ENCODE results near the gene RAB43. TPM values are rescaled to one million over a fixed set of nuclear protein-coding genes. Genes with fewer than 3 reads are reported as not detected.

The RAB43 gene
- total RNA-seq, 4 donors from 2014 or later = 4.8 to 13.2 (median 8.6) TPM

DNA sequence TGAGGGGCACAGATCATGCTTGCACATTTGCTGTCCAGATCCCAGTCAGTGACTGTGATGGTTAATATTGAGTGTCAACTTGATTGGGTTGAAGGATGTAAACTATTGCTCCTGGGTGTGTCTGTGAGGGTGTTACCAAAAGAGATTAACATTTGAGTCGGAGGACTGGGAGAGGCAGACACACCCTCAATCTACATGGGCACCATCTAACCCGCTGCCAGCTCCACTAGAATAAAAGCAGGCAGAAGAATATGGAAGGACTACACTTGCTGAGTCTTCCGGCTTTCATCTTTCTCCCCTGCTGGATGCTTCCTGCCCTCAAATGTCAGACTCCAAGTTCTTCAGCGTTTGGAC is 55.9 kb downstream of the RAB43 start:
- Histone ChIP-seq H3K27ac (no peak overlapping the region), H3K4me1 (peaks cover 0 to 11% (median 4%) of the 10 kb centered on the region in 4 donors), H3K4me3 (no peak overlapping the region), H3K27me3 (no peaks in the 10 kb centered on the region), H3K36me3 (no peaks in the 10 kb centered on the region), H3K9me3 (no peaks in the 10 kb centered on the region)
- 63 to 80% methylated on average over 4 of the region's 4 CpGs for WGBS, 2 donors
- TF ChIP-seq POLR2A (IDR thresholded peaks at IDR 0.05) = no peak
- TF ChIP-seq EP300 (IDR thresholded peaks at IDR 0.05) = no peak
- TF ChIP-seq CTCF (IDR thresholded peaks at IDR 0.05) = no peak
- DNase-seq (ENCODE audit: low spot score in 2 of 2) = no peak

DNA sequence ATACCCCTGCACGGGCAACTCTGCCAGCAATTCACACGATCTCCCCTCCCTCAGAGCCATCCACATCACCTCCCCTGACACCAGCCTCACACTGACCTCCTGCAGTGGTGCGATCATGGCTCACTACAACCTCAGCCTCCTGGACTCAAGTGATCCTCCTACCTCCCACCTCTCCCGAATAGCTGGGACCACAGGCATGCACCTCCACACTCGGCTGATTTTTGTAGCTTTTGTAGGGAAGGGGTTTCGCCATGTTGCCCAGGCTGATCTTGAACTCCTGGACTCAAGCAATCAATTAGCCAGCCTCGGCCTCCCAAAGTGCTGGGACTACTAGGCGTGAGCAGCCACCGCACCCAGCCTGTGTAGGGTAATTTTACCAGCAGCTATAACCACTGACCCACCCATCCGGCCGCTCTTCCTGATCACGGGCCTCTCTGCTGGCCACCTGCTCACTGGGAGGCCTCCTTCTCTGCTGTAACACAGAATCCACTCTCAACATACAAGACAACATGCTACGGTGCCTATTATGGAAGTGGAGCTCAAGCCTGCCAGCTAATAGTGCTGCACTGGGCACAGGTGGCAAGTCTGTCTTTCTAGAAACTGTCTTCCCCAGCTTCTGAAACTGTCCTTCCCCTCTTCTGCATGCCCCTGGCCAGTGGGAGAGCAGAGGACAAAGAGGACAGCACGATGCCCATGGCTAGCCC is 56.4 kb downstream of the RAB43 start:
- H3K4me1 ChIP-seq = peaks cover 0 to 11% (median 4%) of the 10 kb centered on the region in 4 donors
- no peaks in the 10 kb centered on the region for H3K9me3 ChIP-seq
- 88 to 90% methylated on average over 14 of the region's 14 CpGs for WGBS, 2 donors
- TF ChIP-seq POLR2A (IDR thresholded peaks at IDR 0.05) = no peak
- TF ChIP-seq CTCF (IDR thresholded peaks at IDR 0.05) = no peak
- TF ChIP-seq EP300 (IDR thresholded peaks at IDR 0.05) = no peak
- H3K27ac ChIP-seq = no peak overlapping the region
- H3K27me3 ChIP-seq = no peaks in the 10 kb centered on the region
- H3K4me3 ChIP-seq = no peak overlapping the region
- no peaks in the 10 kb centered on the region for H3K36me3 ChIP-seq
- DNase-seq (ENCODE audit: low spot score in 2 of 2) = no peak

DNA sequence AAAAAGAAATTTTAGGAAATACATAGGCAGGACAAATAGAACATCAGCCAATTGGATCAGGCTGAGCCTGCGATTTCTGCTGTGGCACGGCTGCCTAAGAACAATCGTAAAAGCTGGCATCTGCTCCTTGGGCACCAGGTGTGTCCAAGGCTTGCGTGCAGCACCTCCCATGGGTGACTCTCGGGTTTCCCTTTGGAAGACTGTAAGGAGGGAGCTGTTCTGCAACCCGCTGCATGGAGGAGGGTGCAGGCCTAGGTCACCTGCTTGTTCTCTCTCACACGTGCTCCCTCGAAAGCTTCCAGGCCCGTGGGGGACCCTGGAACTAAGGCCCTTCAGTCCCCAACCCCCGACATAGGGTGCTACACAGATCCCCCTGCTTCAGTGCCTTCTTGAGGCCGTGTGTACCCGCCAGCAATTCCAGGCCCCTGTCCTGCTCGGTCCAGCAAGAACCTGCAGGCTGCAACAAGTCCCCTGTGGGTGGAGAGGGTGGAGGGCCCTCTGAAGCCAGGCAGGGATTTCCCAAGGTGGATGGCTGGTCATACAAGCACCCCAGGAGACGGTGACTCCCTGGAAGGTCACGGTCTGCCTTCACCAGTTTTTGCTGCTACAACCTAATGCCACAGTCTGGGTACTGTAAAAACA is 57.6 kb downstream of the RAB43 start:
- no peak overlapping the region for H3K4me3 ChIP-seq
- DNase-seq (ENCODE audit: low spot score in 2 of 2) = no peak
- no peaks in the 10 kb centered on the region for H3K27me3 ChIP-seq
- H3K4me1 ChIP-seq = peaks cover 0 to 11% (median 4%) of the 10 kb centered on the region in 4 donors
- 88 to 90% methylated on average over 15 of the region's 15 CpGs for WGBS, 2 donors
- TF ChIP-seq POLR2A (IDR thresholded peaks at IDR 0.05) (no peak), CTCF (IDR thresholded peaks at IDR 0.05) (no peak), EP300 (IDR thresholded peaks at IDR 0.05) (no peak)
- no peaks in the 10 kb centered on the region for H3K9me3 ChIP-seq
- H3K27ac ChIP-seq = no peak overlapping the region
- H3K36me3 ChIP-seq = no peaks in the 10 kb centered on the region

DNA sequence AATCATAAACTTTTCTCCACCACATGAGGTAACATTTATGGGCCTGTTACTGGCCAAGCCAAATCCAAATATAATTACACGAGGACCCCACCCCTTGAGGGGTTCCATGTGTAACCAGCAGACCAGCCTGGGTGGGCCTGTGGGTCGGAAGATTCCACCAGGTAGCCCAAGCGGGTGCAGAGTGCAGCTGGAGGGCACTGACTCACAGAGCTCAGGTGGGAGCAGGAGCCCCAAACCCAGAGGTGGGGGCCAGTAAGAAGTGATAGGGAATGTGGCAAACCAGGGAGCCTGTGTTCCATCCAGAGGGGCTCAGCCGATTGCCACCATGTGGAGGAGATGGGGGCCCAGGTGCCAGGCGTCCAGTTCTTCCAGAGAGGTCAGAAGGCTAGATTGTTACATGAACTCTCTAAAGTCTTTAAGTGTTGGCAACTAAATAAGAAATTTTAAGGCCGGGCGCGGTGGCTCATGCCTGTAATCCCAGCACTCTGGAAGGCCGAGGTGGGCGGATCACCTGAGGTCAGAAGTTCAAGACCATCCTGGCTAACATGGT is 58.4 kb downstream of the RAB43 start:
- Histone ChIP-seq H3K36me3 (no peaks in the 10 kb centered on the region), H3K4me3 (no peak overlapping the region), H3K9me3 (no peaks in the 10 kb centered on the region), H3K27ac (no peak overlapping the region), H3K27me3 (no peaks in the 10 kb centered on the region), H3K4me1 (peaks cover 0 to 9% (median 2%) of the 10 kb centered on the region in 4 donors)
- DNase-seq (ENCODE audit: low spot score in 2 of 2) = no peak
- TF ChIP-seq POLR2A (IDR thresholded peaks at IDR 0.05) = no peak
- no peak for TF ChIP-seq EP300 (IDR thresholded peaks at IDR 0.05)
- TF ChIP-seq CTCF (IDR thresholded peaks at IDR 0.05) = no peak
- WGBS, 2 donors = 75 to 79% methylated on average over 10 of the region's 10 CpGs
